SKM-1 (cell line): ENCODE measurements around the gene ATXN10.

Source experiments
- DNase-seq: peaks from one replicate; lab custom pipeline; 2025; ENCODE audit not compliant: unreplicated experiment; lab: John Stamatoyannopoulos, UW

ATXN10 gene

DNA sequence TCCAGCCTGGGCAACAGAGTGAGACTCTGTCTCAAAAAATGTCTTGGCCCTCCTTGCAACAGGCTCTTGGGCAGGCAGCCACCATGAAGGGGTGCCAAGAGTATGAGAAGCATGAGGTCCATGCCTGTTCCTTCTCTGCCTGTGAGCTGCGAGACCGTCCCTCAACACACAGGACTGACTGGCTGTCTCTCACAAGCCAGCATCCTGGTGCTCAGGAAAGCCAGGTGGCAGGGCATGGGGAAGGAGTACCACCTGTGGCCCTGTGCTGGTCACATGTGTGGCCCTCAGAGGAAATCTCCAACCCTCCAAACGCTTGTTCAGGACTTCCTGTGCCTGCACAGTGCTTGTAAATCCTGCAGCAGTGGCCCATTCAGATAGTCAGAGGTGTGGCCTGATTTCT lies 83.2 kb downstream of the ATXN10 start:
- DNase-seq = no peak

GRCh38 chr22:45756558-45756957 lies 84.9 kb downstream of the ATXN10 start:
- DNase-seq = no peak

- DNase-seq = no peak
Observed at GRCh38 chr22:45757068-45757467, 85.4 kb downstream of the ATXN10 start.

DNA sequence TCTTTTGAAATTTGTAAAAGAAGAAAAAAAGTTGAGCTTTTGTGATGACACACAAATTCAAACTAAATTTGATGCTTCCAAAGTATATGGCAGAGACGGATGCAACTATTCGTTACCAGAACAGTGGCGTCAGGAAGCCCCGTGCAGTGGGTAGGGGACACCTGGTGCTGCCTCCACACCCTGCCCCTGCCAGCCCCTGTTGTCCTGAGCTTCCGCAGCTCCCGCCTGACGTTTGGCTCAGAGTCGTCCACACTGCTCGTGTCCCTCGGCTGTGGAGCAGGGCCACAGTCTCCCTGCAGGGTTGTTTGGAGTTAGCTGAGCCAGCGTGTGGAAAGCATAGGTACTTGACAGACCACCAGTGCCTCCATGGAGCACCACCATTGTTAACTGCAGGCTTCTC lies 86.3 kb downstream of the ATXN10 start:
- DNase-seq = no peak

GRCh38 chr22:45758603-45759002 lies 87.0 kb downstream of the ATXN10 start:
- no peak for DNase-seq

DNA sequence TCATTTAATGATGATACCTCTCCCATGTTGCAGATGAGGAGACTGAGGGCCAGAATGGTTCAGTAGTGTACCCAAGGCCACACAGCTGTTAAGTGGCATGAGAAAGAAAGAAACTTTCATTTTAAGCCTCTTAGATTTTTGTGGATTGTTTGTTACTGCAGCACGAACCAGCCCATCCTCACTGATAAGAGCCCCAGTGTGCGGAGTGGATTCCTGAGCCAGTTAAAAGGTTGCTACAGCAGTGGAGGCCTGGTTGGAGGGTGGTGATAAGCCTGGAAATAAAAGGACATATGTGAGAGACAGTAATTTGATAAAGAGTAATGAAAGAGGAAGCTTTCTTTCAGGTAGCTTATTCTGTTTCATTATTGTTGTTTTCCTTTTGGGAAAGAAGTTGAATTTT lies 89.0 kb downstream of the ATXN10 start:
- DNase-seq = no peak

DNA sequence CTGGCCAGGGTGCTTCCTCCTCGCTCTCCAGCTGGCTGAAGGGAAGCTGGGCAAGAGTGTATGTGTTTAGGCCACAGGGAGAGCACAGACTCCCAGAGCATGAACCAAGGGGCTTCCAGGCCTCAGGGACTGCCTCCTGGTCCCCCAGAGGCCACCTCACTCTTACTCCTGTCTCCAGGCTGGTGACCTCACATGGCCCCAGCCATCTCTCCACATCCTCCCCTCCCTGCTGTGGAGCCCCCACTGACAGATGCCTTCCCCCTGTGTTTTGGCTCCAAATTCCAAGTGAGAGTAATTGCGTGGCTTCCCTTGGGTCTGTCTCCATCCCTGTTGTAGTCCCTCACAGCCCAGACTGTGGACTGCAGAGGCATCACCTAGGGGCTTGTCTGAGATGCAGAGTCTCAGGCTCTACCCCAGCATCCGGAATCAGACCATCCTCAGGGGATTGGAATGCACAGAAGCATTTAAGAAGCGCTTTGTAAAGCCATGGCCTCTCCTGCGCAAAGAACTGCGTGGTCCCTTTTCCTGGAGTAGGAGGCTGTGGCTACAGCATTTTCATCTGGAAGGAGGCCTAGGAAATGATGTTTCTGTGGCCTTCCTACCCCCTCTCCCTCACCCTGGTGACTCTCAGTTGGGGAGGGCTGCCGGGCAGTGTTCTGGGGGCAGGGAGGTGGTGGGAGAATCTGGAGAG lies 91.1 kb downstream of the ATXN10 start:
- no peak for DNase-seq

DNA sequence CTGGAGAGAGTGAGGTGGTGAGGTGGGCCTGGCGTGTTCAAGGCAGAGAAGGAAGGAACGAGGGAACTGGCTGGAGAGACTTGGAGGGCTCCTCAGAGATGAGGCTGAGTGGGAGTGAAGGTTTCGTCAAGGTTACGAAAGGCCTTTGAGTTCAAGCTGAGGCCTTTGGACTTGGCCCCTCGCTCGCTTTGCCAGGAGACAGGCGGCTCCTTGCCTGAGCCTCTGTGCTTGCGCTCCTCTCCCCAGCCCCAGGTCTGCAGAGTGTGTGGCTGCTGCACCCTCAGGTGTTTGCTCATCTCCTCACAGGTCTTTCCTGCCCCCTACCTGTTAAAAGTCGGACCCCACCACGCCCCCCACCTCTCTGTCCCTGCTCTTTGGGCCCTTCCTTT lies 91.6 kb downstream of the ATXN10 start:
- no peak for DNase-seq

DNA sequence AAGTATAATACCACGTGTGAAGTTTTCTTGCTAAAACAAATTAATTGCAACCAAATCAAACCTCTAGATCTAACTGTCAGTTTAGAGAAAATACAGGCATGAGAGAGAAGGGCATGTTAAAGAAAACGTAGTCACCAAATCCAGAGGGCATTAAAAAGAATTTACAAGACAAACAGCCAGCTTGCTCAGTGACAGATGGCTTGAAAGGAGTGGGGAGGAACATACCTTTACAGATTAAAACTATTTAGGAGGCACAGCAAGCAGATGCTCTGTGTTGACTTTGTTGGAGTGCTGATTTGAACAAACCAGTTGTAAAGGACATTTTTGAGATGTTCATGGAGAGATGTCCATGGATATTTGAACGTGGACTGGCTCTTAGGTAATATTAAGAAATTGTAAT lies 96.9 kb downstream of the ATXN10 start:
- no peak for DNase-seq

DNA sequence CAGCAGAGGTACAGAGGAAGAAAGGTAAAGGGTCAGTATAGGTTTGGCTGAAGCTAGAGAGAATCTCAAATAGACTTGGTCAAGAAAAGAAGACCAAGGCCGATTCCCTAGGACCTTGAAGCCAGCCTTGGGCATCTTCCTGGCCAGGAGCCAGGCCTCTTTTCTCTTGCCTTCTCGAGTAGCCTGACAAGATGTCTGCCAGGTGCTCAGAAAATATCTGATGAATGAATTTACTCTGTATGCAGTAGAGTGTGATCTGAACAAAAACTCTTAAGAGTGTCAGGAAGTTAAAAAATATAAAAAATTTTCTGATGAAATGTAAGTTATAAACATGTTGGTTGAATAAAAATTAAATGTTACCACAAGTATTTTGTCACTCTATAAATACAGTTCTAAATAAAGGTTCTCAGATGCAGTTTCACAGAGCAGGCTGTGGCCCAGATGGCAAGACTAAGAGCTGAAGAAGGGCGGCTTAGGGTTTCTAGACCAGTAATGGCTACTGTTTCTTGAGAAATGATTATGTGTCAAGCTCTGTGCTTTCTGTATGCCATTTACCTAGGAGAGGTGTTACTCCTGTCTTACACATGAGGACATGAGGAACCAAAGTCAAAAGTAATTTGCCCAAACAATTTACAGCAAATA lies 98.1 kb downstream of the ATXN10 start:
- no peak for DNase-seq

- DNase-seq = no peak
Observed at GRCh38 chr22:45770506-45770905, 98.9 kb downstream of the ATXN10 start.

DNA sequence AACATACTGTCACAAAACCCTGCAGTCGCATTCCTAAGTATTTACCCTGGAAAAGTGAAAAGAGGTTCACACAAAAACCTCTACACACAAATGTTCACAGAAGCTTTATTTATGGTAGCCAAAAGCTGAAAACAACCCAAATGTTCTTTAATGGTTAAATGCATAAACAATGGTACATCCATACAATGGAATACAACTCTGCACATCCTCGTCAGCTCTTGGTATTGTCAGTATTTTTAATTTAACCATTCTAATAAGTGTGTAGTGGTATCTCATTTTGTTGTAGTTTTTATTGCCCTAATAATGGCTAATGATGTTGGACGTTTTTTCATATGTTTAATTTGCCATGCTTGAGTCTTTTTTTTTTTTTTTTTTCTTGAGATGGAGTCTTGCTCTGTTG lies 99.4 kb downstream of the ATXN10 start:
- no peak for DNase-seq

DNA sequence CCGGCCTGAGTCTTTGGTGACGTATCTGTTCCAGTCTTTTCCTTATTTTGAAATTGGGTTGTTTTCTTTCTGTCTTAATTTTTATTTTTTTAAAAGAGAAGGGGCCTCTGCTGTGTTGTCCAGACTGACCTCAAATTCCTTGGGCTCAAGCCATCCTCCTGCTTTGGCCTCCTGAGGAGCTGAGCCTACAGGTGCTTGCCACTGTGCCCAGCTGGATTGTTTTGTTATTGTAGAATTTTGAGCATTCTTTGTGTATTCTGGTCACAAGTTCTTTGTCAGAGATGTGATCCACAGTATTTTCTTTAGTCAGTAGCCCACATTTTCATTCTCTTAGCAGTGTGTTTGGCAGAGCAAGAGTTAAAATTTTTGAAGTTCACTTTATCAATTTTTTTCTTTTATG lies 100.1 kb downstream of the ATXN10 start:
- DNase-seq = no peak

DNA sequence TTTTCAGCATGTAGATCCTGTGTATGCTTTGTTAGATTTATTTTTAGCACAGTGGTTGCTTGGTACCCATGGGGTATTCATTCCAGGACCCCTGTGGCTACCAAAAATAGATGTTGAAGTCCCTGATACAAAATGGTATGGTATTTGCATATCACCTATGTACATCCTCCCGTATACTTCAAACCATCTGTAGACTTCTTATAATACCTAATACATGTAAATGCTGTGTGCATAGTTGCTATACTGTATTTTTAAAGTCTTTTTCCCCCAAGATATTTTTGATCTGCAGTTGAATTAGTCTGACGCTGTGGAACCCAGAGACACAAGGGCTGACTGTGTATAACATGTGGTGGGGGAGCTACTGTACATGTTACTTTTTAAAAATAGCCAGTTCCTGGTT lies 101.1 kb downstream of the ATXN10 start:
- DNase-seq = no peak

- DNase-seq = no peak
Observed at GRCh38 chr22:45774001-45774670, 102.5 kb downstream of the ATXN10 start.

GRCh38 chr22:45775062-45775461 lies 103.4 kb downstream of the ATXN10 start:
- DNase-seq = no peak

DNA sequence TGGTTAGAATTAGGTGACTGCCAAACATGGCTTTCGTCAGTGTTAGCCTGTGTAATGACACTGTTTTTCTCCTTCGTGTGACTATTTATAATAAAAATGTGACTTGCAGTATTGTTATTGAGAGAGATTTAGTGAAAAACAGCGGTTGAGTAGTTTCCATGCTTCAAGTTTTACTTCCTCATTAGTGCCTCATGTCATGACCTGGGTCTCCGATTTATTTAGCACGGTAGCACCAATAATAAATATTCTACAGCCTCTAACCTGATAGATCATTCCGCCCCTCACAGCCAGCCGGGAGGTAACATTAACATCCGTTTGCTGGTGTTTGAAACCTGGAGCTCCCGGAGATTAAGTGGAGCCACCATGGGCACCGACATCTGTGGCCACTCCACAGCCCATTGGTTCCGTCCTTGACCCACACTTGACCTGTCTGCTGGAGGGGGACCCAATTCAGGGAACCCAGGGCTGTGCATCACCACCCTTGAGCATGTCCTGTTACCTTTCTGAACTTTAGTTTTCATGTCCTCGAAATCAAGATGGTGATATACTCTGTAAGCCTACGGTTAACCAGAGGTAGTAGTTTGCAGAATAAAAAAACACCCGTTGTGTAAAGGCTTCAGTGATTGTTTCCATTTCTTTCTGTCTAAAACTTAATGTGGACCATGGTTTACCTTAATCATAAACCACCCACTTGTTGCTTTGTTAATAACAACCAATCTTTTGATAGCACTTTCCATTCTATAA lies 104.1 kb downstream of the ATXN10 start:
- DNase-seq = no peak

GRCh38 chr22:45776313-45776585 lies 104.6 kb downstream of the ATXN10 start:
- no peak for DNase-seq

- DNase-seq = no peak
Observed at GRCh38 chr22:45777046-45777851, 105.6 kb downstream of the ATXN10 start.

DNA sequence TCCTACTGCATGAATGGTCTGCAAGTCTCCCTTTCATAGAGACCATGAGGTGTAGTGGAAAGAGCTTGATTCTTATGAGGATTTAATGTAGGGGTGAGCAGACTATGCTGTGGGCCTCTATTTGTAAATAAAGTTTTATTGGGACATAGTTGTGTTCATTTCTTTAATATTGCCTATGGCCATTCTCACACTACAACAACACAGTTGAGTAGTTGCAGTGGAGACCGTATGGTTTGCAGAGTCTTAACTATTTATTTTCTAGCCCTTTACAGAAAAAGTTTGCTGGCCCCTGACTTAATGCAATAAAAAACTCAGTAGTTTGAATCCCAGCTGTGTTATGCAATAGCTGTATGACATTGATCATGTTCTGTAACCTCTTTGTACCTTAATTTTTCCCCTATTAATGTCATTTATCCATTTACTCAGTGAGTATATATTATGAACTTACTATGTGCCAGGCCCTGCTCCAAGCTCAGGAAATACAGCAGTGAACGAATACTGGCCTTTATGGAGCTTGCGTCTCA lies 106.3 kb downstream of the ATXN10 start:
- DNase-seq = no peak

DNA sequence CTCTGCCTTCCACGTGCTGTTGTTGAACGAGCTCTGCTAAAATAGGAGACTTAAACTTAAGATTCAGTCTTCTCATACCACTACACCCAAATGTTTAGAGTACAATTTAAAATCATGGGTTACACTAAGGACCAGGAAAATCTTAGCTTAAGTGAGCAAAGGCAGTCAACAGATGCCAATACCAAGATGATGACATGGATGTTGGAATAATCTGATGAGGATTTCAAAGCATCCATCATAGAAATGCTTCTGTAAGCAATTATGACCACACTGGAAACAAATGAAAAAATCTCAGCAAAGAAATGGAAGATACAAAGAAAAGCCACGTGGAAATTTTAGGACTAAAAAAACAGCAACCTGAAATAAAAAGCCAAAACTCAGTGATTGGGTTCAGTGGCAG lies 109.8 kb downstream of the ATXN10 start:
- DNase-seq = no peak
